ENCODE data around the gene DR1. TPM values are rescaled to one million over a fixed set of nuclear protein-coding genes. Genes with fewer than 3 reads are reported as not detected.
"Not testable (repeated sequence)": the region's sequence is repeated elsewhere in the genome, so short reads cannot be mapped to it uniquely, and the experiment has no call there.

The DR1 gene
- total and polyA plus RNA-seq, 10 donors: 8.3 to 62.5 (median 50.3) TPM

DNA sequence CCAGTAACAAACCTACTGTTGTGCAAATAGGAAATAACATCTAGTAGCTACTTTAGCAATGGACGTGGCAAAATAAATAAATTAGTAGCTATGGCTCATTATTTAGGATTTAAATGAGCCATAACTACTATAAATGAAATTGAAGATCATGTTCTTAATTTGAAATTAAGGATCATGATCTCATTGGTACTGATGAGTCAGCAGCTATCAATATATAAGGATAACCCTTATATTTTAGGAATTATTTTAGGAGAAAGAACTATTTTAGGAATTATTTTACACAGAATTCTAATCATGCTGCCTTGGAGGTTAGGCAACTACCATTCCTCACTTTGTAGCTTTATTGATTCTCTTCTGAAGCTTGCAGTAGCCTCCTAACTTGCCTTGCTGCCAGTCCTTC, 24.0 kb downstream of the DR1 start:
- no peak overlapping the region for H3K27ac ChIP-seq
- H3K4me3 ChIP-seq: no peak overlapping the region
- intact Hi-C loops (cut with DNase I; ENCODE audit: low total_unique reads): no loop called here
- peaks cover 0 to 59% (median 10%) of the 10 kb centered on the region in 6 donors for H3K36me3 ChIP-seq
- DNase-seq: no peak
- H3K9me3 ChIP-seq: no peaks in the 10 kb centered on the region
- TF ChIP-seq, protein P1, sequence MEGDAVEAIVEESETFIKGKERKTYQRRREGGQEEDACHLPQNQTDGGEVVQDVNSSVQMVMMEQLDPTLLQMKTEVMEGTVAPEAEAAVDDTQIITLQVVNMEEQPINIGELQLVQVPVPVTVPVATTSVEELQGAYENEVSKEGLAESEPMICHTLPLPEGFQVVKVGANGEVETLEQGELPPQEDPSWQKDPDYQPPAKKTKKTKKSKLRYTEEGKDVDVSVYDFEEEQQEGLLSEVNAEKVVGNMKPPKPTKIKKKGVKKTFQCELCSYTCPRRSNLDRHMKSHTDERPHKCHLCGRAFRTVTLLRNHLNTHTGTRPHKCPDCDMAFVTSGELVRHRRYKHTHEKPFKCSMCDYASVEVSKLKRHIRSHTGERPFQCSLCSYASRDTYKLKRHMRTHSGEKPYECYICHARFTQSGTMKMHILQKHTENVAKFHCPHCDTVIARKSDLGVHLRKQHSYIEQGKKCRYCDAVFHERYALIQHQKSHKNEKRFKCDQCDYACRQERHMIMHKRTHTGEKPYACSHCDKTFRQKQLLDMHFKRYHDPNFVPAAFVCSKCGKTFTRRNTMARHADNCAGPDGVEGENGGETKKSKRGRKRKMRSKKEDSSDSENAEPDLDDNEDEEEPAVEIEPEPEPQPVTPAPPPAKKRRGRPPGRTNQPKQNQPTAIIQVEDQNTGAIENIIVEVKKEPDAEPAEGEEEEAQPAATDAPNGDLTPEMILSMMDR (IDR thresholded peaks at IDR 0.05 in 8 of 11, conservative IDR thresholded peaks at IDR 0.05 in 3 of 11): no peak
- no peak for TF ChIP-seq POLR2AphosphoS5 (IDR thresholded peaks at IDR 0.05)
- TF ChIP-seq POLR2A (IDR thresholded peaks at IDR 0.05): no peak
- no peaks in the 10 kb centered on the region for H3K27me3 ChIP-seq (replicated peaks in 1 of 7)
- H3K4me1 ChIP-seq: peaks cover 0 to 4% (median 0%) of the 10 kb centered on the region in 6 donors
- WGBS, 5 donors: 58 to 77% (median 70%) methylated on average over 1 of the region's 1 CpG

- H3K36me3 ChIP-seq: peaks cover 0 to 19% (median 0%) of the 10 kb centered on the region in 6 donors
Observed at GRCh38 chr1:93374334-93375106, 28.8 kb downstream of the DR1 start.

DNA sequence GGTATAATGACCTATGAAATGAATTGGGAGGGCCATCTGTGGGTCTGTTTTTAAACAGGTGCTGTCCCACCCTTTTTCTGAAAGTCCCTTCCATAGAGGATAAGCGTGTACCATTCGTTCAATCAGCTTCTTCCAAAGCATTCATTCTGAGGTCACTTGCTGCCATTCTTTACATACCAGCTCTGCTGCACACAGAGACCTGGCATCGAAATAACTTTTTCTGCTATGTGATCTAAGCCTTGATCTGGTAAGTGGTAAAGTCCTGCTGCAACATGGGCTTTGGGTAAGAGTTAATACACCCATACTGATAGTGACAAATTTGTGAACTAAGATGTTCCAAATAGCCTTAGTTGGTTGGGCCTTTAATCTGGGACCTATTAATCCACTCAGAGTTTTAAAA, 38.9 kb downstream of the DR1 start:
- DNase-seq: no peak
- intact Hi-C loops (cut with DNase I; ENCODE audit: low total_unique reads): no loop called here
- no peak for TF ChIP-seq POLR2AphosphoS5 (IDR thresholded peaks at IDR 0.05)
- TF ChIP-seq POLR2A (IDR thresholded peaks at IDR 0.05): no peak
- Histone ChIP-seq H3K27ac (no peak overlapping the region), H3K9me3 (peaks cover 4 to 53% (median 40%) of the 10 kb centered on the region in 8 donors), H3K27me3 (replicated peaks in 1 of 7) (no peaks in the 10 kb centered on the region), H3K4me3 (no peak overlapping the region), H3K36me3 (no peaks in the 10 kb centered on the region), H3K4me1 (no peaks in the 10 kb centered on the region)
- WGBS, 5 donors: 89 to 95% (median 95%) methylated on average over 3 of the region's 3 CpGs

More at GRCh38 chr1:93374334-93375106, 28.8 kb downstream of the DR1 start:
- no peak for DNase-seq
- intact Hi-C loops (cut with DNase I; ENCODE audit: low total_unique reads): no loop called here
- Histone ChIP-seq H3K9me3 (peaks cover 0 to 38% (median 20%) of the 10 kb centered on the region in 8 donors), H3K27ac (no peak overlapping the region), H3K27me3 (replicated peaks in 1 of 7) (no peaks in the 10 kb centered on the region), H3K4me1 (no peaks in the 10 kb centered on the region), H3K4me3 (no peak overlapping the region)
- TF ChIP-seq, protein P1 (IDR thresholded peaks at IDR 0.05 in 8 of 11, conservative IDR thresholded peaks at IDR 0.05 in 3 of 11): no peak
- TF ChIP-seq POLR2AphosphoS5 (IDR thresholded peaks at IDR 0.05) (no peak), POLR2A (IDR thresholded peaks at IDR 0.05) (no peak)
- WGBS, 5 donors: 91 to 100% (median 98%) methylated on average over 5 of the region's 5 CpGs

GRCh38 chr1:93386268-93386667, 40.6 kb downstream of the DR1 start:
- H3K4me1 ChIP-seq; H3K27ac ChIP-seq; H3K36me3 ChIP-seq; H3K27me3 ChIP-seq (replicated peaks in 1 of 7); intact Hi-C loops (cut with DNase I; ENCODE audit: low total_unique reads); H3K4me3 ChIP-seq; DNase-seq: not testable (repeated sequence)
- peaks cover 4 to 51% (median 38%) of the 10 kb centered on the region in 8 donors for H3K9me3 ChIP-seq
- WGBS, 5 donors: 80 to 95% (median 92%) methylated on average over 7 of the region's 7 CpGs

DNA sequence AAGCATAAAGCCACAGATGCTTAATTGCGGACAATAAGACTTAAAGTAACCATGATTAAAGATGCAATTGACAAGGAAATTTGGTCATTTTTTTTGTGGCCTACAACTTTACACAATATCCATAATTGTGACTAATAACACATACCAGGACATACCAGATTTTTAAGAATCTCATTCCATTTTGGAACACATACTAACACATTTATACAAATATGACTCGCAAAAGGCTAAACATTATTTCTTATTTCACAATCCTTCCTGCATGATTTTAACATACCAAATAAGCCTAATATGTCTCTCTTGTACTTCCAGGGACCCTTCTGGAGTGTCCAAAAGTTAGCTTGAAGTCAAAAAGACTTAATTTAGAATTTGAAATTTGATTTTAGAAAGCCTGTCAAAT, 48.8 kb downstream of the DR1 start:
- Histone ChIP-seq H3K27me3 (replicated peaks in 1 of 7) (no peaks in the 10 kb centered on the region), H3K4me1 (no peaks in the 10 kb centered on the region), H3K36me3 (no peaks in the 10 kb centered on the region), H3K9me3 (no peaks in the 10 kb centered on the region), H3K27ac (no peak overlapping the region), H3K4me3 (no peak overlapping the region)
- intact Hi-C loops (cut with DNase I; ENCODE audit: low total_unique reads): no loop called here
- WGBS, 5 donors: 92 to 99% (median 97%) methylated on average over 2 of the region's 2 CpGs
- no peak for DNase-seq
- TF ChIP-seq POLR2A (IDR thresholded peaks at IDR 0.05): no peak
- TF ChIP-seq, protein P1 (IDR thresholded peaks at IDR 0.05 in 8 of 11, conservative IDR thresholded peaks at IDR 0.05 in 3 of 11): no peak
- TF ChIP-seq POLR2AphosphoS5 (IDR thresholded peaks at IDR 0.05): no peak
